Retinal pigment epithelial cell (primary cell): ENCODE results near the gene DENND6B.

ENCODE experiments used
- DNase-seq: peaks from one replicate; pipeline ENCODE4 v3.0.0-alpha.2; 2010; ENCODE audit warnings: low read depth
- H3K4me3 ChIP-seq: 2 replicates; pipeline ENCODE4 v1.5.1; 2011; ENCODE audit warnings: mild to moderate bottlenecking, low read length, control low read depth, moderate library complexity
- TF ChIP-seq, protein P1 (sequence below): conservative IDR thresholded peaks from 2 replicates; pipeline ENCODE4 v1.5.1; 2011; ENCODE audit warnings: low read depth, low read length, control low read depth, inconsistent platforms

Gene DENND6B

DNA sequence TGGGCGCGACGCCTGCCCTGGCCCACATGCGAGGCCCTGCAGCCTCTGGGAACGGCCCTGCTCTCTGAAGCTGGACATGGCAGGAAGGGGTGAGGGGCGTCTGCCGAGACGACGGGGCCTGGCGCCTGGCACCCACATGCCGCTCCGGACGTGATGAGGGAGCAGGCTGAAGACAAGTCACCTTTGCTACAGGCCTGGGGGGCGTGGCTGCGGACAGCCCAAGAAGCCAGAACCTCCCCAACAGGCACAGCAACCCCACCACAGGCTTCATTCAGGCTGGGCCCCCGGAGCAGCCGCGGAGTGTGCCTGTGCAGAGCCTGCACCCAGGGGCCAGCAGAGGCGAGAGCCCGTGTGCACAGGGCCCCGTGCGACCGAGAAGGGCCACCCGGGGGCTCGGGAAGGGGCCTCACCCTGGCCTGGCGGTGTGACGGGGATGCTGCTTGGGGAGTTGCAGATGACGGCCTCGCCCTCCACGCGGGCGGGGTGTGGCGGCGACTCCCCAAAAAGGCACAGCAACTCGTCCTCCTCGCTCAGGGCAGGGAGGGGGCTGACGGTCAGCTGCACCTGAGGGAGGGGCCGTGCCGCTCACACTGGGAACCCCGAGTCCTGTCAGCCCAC, 40.0 kb downstream of the DENND6B start:
- no peak overlapping the region for H3K4me3 ChIP-seq
- DNase-seq, result no peak
- TF ChIP-seq, protein P1, sequence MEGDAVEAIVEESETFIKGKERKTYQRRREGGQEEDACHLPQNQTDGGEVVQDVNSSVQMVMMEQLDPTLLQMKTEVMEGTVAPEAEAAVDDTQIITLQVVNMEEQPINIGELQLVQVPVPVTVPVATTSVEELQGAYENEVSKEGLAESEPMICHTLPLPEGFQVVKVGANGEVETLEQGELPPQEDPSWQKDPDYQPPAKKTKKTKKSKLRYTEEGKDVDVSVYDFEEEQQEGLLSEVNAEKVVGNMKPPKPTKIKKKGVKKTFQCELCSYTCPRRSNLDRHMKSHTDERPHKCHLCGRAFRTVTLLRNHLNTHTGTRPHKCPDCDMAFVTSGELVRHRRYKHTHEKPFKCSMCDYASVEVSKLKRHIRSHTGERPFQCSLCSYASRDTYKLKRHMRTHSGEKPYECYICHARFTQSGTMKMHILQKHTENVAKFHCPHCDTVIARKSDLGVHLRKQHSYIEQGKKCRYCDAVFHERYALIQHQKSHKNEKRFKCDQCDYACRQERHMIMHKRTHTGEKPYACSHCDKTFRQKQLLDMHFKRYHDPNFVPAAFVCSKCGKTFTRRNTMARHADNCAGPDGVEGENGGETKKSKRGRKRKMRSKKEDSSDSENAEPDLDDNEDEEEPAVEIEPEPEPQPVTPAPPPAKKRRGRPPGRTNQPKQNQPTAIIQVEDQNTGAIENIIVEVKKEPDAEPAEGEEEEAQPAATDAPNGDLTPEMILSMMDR, result no peak

DNA sequence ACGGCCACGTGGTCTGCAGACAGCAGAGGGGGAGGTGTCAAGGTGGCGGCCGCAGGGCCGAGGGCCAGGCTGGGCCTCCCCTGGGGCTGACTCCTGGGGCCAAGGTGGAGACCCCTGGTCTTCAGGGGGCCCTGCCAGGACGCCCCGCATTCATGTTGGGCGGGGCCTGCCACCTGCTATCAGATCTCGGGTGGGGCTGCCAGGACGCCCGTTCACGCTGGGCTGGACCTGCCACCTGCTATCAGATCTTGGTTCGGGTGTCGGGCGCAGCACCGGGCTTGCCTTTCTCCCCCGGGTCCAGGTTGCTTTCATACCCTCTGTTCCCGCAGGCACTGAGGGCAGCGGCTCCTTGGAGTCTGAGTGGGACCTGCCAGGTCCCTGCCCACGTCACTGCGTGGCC, 40.5 kb downstream of the DENND6B start:
- no peak overlapping the region for H3K4me3 ChIP-seq
- DNase-seq, result no peak
- TF ChIP-seq, protein P1, result no peak

DNA sequence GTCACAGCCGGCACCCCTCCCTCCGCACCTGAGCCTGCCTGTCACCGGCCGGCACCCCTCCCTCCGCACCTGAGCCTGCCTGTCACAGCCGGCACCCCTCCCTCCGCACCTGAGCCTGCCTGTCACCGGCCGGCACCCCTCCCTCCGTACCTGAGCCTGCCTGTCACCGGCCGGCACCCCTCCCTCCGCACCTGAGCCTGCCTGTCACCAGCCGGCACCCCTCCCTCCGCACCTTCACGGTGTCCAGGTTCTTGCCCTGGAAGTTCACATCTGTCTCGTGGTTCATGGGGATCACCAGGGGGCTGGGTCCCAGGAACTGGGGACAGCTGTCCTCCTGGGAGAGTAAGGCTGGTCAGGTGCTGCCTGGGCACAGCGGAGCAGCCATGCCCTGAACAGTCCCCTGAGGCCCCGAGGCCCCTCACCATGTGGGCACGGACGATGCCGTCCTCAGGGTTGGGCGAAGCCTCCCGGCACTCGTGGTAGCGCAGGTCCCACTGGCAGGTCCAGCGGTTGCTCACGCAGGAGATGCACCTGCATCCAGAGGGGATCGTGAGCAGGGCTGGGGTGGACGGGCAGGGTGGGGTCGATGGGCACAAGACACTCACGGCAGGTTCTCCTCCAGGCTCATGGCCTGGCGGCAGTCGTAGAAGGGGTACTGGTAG, 41.1 kb downstream of the DENND6B start:
- no peak for DNase-seq
- TF ChIP-seq, protein P1, result no peak
- no peak overlapping the region for H3K4me3 ChIP-seq

DNA sequence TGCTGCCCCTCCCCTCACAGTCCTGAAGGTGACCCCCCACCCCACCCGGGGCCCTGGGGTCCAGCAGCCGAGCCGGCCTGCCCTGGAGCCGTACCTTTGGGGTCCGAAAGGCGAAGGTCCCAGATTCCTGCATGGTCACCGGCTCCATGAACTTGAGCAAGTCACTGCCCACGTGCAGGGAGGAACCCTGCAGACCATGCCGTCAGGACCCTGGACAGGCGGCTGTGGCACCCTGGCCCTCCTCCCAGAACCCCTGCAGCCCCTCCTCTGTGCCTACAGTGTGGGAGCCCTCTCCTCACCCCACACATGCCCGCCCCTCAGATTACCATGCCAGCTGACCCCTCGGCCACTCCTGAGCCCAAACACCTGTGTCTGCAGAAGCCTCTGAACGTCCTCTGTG, 42.3 kb downstream of the DENND6B start:
- TF ChIP-seq, protein P1, result no peak
- no peak for DNase-seq
- no peak overlapping the region for H3K4me3 ChIP-seq

DNA sequence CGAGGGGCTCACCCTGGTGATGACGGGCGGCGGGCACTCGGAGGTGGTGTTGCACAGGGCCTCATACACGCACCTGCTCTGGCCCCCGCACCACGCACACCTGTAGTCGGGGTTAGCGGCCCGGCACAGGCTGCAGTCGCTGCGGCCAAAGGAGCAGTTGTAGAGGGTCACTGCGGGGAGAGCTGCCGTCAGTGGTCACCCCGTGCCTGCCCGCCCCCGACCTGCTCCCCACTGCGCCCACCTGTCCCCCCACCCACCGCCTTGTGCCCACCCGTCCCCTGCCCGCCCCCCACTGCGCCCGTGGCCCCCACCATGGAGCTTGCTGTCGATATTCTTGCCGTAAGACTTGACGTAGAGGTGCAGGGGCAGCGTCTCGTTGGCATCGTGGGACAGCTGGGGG, 43.0 kb downstream of the DENND6B start:
- no peak for DNase-seq
- TF ChIP-seq, protein P1, result no peak
- H3K4me3 ChIP-seq, result no peak overlapping the region

DNA sequence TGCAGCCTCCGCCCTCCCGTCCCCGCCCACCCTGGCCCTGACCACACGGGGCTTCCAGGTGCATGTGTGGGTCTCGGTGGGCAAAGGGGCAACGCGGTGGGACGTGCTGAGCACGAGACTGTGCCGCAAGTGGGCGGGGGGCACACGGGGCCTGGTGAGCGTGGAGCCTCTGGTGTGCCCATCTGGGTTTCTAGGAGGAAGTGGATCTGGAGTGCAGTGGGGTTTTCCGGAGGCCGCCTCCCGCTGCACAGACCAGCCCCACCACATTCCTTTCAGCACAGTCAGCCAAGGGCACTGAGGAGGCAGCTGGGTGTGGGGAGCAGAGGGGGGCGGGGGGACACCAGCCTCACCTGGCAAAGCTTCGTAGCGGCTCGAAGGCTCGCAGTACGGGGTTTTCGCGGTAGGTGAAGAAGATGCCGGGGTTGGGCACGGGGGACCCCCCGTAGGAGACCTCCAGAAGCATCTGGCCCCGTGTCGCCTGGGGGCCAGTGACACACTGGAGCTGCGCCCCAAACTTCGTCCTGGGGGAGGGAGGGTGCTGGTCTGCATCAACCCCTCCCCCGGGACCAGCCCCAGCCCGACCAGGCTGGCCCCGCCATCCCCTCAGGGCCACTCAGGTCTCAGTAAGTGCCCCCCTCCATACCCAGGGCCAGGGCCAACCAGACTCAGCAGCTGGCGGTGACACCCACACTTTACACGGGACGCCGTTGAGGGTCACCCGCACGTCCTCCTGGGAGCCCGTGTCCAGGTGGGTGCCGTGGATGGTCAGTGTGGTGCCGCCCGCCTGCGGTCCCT, 44.3 kb downstream of the DENND6B start:
- TF ChIP-seq, protein P1, result no peak
- H3K4me3 ChIP-seq, result no peak overlapping the region
- DNase-seq, result no peak
